Keratinocyte (primary cell): ENCODE data around the gene IQCK.

Experiments
- EZH2 ChIP-seq: IDR thresholded peaks from one replicate; pipeline ENCODE4 v1.6.1; 2012; ENCODE audit warnings: inconsistent platforms, mild to moderate bottlenecking, low read length, moderate library complexity
- TF ChIP-seq, protein P1 (sequence below), 3 experiments: IDR thresholded peaks in 1 of 3; conservative IDR thresholded peaks in 1 of 3; optimal IDR thresholded peaks in 1 of 3; 2 replicates in 2 of 3; 3 replicates in 1 of 3; pipeline versions ENCODE3 to v1.5.1; 2011; ENCODE audit warnings: low read length in 3 of 3, mild to moderate bottlenecking in 3 of 3, moderate library complexity in 2 of 3, control low read depth in 1 of 3, inconsistent platforms in 1 of 3; ENCODE audit not compliant: insufficient read depth in 2 of 3; ENCODE audit errors: extremely low read depth in 1 of 3

DNA sequence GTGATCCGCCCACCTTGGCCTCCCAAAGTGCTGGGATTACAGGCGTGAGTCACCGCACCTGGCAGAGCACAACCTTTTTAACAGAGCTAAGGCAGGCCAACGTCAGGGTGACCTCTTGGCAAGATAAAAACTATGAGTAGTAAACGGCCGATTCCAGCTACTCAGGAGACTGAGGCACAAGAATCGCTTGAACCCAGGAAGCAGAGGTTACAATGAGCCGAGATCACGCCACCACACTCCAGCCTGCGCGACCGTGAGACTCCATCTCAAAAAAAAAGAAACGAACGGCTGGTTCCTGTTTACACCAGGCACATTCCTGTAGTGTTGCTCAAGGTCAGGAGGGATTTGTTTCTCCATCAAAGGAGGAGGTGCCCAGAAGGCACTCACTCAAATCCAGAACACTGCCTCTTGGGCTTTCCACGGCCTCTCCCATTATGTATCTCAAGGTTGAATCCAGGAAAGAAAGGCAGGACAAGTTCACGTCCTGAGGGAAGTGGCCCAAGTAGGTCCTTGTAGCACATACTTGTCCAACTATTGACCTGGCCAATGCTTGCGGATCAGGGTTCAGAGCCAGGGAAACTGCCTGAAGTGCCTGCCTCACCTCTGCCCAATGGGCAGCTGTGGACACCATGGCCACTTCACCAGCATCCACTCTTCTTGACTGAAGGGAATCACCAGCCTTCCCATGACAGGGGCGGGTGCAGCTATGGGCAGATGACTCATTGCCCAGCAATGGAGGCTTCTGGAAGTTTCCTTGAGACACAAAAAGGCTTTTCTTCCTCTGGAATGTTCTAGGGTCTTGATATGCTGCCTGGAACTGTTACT is 13.5 kb upstream of the IQCK start:
- TF ChIP-seq, protein P1, sequence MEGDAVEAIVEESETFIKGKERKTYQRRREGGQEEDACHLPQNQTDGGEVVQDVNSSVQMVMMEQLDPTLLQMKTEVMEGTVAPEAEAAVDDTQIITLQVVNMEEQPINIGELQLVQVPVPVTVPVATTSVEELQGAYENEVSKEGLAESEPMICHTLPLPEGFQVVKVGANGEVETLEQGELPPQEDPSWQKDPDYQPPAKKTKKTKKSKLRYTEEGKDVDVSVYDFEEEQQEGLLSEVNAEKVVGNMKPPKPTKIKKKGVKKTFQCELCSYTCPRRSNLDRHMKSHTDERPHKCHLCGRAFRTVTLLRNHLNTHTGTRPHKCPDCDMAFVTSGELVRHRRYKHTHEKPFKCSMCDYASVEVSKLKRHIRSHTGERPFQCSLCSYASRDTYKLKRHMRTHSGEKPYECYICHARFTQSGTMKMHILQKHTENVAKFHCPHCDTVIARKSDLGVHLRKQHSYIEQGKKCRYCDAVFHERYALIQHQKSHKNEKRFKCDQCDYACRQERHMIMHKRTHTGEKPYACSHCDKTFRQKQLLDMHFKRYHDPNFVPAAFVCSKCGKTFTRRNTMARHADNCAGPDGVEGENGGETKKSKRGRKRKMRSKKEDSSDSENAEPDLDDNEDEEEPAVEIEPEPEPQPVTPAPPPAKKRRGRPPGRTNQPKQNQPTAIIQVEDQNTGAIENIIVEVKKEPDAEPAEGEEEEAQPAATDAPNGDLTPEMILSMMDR (optimal IDR thresholded peaks at IDR 0.05 in 1 of 3, IDR thresholded peaks at IDR 0.05 in 1 of 3, conservative IDR thresholded peaks at IDR 0.05 in 1 of 3; ENCODE audit: extremely low read depth in 1 of 3, insufficient read depth in 2 of 3, low read length in 3 of 3): no peak
- no peak for TF ChIP-seq EZH2
